Measurements from ENCODE around the gene TROAP. TPM values are rescaled to one million over a fixed set of nuclear protein-coding genes. Genes with fewer than 3 reads are reported as not detected.

Gene TROAP
- total and polyA plus RNA-seq, 5 experiments from 2014 or later: 0.24 to 1.7 (median 0.62) TPM; not detected in 2

- Mint-ChIP-seq H3K4me1 (peaks cover 27 to 50% (median 46%) of the 10 kb centered on the region in 4 donors), H3K27ac (no peak overlapping the region), H3K36me3 (peaks cover 0 to 4% (median 0%) of the 10 kb centered on the region in 3 donors), H3K27me3 (peaks cover 20 to 78% (median 60%) of the 10 kb centered on the region in 5 donors), H3K4me3 (peak overlapping the region; percentile 63 to 85 (median 75)), H3K9me3 (no peaks in the 10 kb centered on the region)
- POLR2A ChIA-PET: interaction anchor here (0.6 to 1.4 kb wide), 3 partner anchors 10 to 168 kb away, joined by 3 to 5 read pairs (median 4); no protein-coding TSS in a partner anchor
- ATAC-seq (peak; percentile 60 to 69), DNase-seq (peak; percentile 53 to 78 (median 66))
Measured at GRCh38 chr12:49342066-49342913, 19.2 kb downstream of the TROAP start.

DNA sequence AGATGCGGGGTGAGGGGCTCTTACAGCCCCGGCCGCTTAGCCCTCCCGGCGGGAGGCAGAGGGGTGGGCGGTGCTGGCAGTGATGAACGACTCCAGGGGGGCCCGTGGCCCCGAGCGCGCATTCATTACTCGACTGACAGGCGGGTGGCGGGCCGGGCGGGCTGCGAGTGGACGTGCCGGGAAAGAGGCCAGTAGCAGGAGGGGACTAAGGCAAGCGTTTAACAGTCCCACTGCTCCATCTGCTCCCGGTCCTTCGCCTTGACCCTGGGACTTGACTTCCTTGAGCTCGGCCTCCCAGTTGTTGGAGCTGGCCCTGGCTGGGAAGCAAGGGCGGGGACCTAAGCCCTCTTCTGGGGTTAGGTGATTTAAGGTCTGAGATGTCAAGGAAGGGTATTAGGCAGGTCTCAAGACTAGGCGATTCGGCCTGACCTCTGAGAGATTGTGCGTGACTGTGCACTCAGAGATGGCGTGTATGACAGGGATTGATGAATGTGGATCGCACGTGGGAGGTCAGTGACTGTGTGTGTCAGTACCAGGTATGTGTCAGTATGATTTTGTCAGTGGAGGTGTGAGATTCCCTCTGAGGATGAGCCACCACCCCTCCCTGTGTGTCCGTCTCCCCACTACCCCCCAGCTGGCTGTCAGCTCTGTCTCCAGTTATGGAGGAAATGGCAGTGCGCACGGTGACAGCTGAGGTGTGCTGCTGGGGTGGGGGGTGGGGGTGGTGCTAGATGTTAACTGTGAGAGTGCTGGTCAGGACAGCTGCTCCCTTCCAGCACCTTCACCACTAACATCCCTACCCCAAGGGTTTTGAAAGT is 20.1 kb downstream of the TROAP start:
- H3K4me1 Mint-ChIP-seq: peaks cover 20 to 48% (median 43%) of the 10 kb centered on the region in 4 donors
- H3K36me3 Mint-ChIP-seq: peaks cover 0 to 4% (median 0%) of the 10 kb centered on the region in 3 donors
- peak overlapping the region; percentile 63 to 85 (median 76) for H3K4me3 Mint-ChIP-seq
- peaks cover 15 to 78% (median 53%) of the 10 kb centered on the region in 5 donors for H3K27me3 Mint-ChIP-seq
- H3K27ac Mint-ChIP-seq: peak overlapping the region in 4 of 10 donors; percentile 6 to 61 (median 28)
- H3K9me3 Mint-ChIP-seq: no peaks in the 10 kb centered on the region
- POLR2A ChIA-PET: interaction anchor here (0.6 to 1.6 kb wide), 3 partner anchors 20 to 54 kb away, joined by 4 to 5 read pairs (median 4); partner anchors contain the start of gene TROAP
- DNase-seq (no peak), ATAC-seq (peak in 1 of 2 donors; percentile 24)

DNA sequence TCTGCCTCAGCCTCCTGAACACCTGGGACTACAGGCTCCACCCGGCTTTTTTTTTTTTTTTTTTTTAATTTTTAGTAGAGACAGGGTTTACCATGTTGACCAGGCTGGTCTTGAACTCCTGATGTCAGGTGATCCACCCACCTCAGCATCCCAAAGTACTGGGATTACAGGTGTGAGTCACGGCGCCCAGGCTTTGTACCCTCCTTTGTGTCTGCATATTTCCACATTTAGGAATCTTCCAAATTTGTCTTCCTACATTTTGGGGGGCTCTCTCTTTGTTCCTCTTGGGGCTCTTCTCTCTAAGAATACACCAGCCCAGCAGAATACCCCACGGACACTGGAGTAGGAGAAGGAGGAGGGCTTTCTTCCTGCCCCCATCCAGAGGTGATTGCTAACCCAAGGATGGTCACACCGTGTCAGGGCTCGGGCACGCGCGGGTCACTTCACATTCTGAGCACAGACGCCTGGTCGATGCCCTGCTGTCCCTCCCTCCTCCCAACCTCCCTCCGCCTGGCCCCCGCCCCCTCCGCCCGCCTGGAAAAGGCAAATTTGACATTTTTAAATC is 21.5 kb downstream of the TROAP start:
- POLR2A ChIA-PET: interaction anchor here (1.6 kb wide), 1 partner anchor 56 kb away, joined by 4 read pairs; no protein-coding TSS in a partner anchor
- H3K27ac Mint-ChIP-seq: no peak overlapping the region

GRCh38 chr12:49345051-49345824 is 22.2 kb downstream of the TROAP start:
- DNase-seq (no peak), ATAC-seq (peak in 1 of 2 donors; percentile 10)
- no peaks in the 10 kb centered on the region for H3K9me3 Mint-ChIP-seq
- H3K36me3 Mint-ChIP-seq: peaks cover 0 to 4% (median 0%) of the 10 kb centered on the region in 3 donors
- H3K27me3 Mint-ChIP-seq: peaks cover 15 to 78% (median 49%) of the 10 kb centered on the region in 5 donors
- peak overlapping the region; percentile 54 to 91 (median 68) for H3K4me3 Mint-ChIP-seq
- POLR2A ChIA-PET: interaction anchor here (0.7 kb wide), 1 partner anchor 10 kb away, joined by 3 read pairs; no protein-coding TSS in a partner anchor
- H3K4me1 Mint-ChIP-seq: peaks cover 20 to 53% (median 46%) of the 10 kb centered on the region in 4 donors
- no peak overlapping the region for H3K27ac Mint-ChIP-seq

More for the DNA sequence above, 21.5 kb downstream of the TROAP start:
- peaks cover 15 to 78% (median 52%) of the 10 kb centered on the region in 5 donors for H3K27me3 Mint-ChIP-seq
- DNase-seq (no peak), ATAC-seq (no peak)
- peak overlapping the region in 6 of 10 donors; percentile 12 to 85 (median 64) for H3K4me3 Mint-ChIP-seq
- peaks cover 20 to 53% (median 46%) of the 10 kb centered on the region in 4 donors for H3K4me1 Mint-ChIP-seq
- H3K9me3 Mint-ChIP-seq: no peaks in the 10 kb centered on the region
- H3K36me3 Mint-ChIP-seq: peaks cover 0 to 4% (median 0%) of the 10 kb centered on the region in 3 donors

GRCh38 chr12:49345825-49346658 is 23.0 kb downstream of the TROAP start:
- POLR2A ChIA-PET: interaction anchor here (0.6 to 2.3 kb wide), 3 partner anchors 11 to 1369 kb away, joined by 3 to 9 read pairs (median 6); partner anchors contain the start of gene TROAP
- H3K4me1 Mint-ChIP-seq: peaks cover 20 to 53% (median 46%) of the 10 kb centered on the region in 4 donors
- peaks cover 18 to 78% (median 47%) of the 10 kb centered on the region in 5 donors for H3K27me3 Mint-ChIP-seq
- no peaks in the 10 kb centered on the region for H3K9me3 Mint-ChIP-seq
- no peak for DNase-seq
- H3K27ac Mint-ChIP-seq: peak overlapping the region in 1 of 10 donors; percentile 59
- H3K4me3 Mint-ChIP-seq: peak overlapping the region; percentile 59 to 91 (median 79)
- peaks cover 0 to 4% (median 0%) of the 10 kb centered on the region in 3 donors for H3K36me3 Mint-ChIP-seq
- ATAC-seq: no peak

DNA sequence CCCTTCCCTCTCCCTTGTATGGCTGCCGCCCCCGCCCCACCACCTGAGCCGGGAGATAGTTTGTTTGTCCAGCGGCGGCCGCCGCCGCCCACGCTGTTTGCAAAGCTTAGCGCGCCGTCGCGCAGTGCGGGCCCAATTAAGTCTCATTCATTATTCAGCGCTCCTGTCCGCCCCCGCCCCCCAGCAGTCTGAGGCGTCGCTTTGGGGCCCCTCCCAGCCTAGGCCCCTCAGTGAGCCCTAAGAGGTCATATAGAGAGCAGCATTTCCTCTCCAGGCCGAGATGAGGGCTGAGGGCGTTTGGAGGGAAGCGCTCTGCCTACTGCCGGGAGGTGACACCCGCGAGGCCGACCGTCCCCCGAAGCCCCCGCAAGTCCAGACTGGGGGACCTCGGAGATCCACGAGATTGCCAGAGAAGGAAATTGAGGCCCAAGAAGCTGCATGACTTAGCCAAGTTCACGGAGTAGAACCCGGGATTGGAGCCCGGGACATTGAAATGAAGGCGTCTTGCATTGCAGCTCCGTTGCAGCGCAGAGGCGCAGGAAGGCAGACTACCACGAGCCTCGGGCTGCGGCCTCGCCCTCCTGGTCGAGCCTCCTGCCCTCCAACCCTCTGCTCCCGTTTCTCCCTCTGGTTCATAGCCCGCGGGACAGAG is 23.7 kb downstream of the TROAP start, which contains the start of gene DNAJC22:
Gene DNAJC22, plus strand, starts transcription at position 230 of the 652 bp plus-strand sequence. CDS start 1,985 bp downstream, outside the sequence.
- ATAC-seq: peak; percentile 24 to 26
- peak within 1 kb of the TSS in 5 of 10 donors; percentile 27 to 59 (median 37) for H3K27ac Mint-ChIP-seq
- H3K9me3 Mint-ChIP-seq: no peaks in the 10 kb centered on the region
- peak within 1 kb of the TSS; percentile 73 to 91 (median 88) for H3K4me3 Mint-ChIP-seq
- peaks cover 0 to 4% (median 0%) of the 10 kb centered on the region in 3 donors for H3K36me3 Mint-ChIP-seq
- peaks cover 20 to 53% (median 46%) of the 10 kb centered on the region in 4 donors for H3K4me1 Mint-ChIP-seq
- peak in 1 of 10 donors; percentile 48 for DNase-seq
- POLR2A ChIA-PET: interaction anchor here (0.6 to 2.3 kb wide), 3 partner anchors 23 to 1368 kb away, joined by 6 to 9 read pairs (median 8); partner anchors contain the start of gene TROAP
- peaks cover 19 to 83% (median 51%) of the 10 kb centered on the region in 5 donors for H3K27me3 Mint-ChIP-seq

DNA sequence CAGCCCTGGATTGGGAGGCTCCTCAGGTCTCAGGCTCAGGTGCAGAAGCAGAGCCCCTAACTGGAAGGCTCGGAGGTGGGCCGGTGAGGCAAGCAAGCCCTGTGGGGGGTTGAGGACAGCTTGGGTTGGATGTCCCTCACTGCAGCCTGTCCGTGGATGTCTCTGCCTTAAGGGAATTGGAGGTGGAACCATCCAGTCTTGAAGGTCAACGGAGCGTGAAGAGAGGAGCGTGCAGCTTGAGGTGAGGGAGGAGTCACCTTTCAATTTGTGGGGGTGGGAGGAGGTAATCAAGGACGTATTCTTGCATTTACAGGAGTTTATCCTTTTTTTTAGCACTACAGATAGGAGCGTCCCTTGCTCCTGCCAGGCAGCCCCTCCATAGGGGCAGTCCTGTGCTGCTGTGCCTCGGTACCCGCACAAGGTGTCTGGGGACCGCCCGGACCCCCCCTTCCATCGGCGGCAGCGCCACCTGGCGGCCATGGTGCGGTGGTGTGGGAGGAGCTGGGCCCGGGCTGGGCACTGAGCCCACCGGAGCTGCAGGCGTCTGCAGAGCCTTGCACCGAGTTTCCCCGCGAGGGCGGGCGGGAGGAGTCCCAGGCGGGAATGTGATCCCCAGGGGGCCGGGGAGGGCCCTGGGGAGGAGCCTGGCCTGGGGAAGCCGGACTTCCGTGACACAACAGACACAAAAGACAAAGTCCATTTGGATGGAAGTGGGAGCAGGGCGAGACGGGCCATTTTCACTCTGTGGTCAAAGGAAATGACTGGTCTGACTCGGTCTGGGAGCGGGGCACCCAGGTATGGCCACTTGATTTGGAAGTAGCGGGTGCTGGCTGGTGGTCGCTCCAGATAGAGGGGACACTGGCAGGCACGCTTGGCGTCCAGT is 24.5 kb downstream of the TROAP start:
- Mint-ChIP-seq H3K9me3 (no peaks in the 10 kb centered on the region), H3K4me1 (peaks cover 20 to 50% (median 44%) of the 10 kb centered on the region in 4 donors), H3K36me3 (peaks cover 0 to 4% (median 0%) of the 10 kb centered on the region in 3 donors), H3K4me3 (peak overlapping the region; percentile 73 to 91 (median 88)), H3K27me3 (peaks cover 20 to 86% (median 53%) of the 10 kb centered on the region in 5 donors), H3K27ac (peak overlapping the region in 3 of 10 donors; percentile 34 to 59 (median 37))
- ATAC-seq: peak; percentile 84 to 87
- peak; percentile 68 to 87 (median 84) for DNase-seq
- POLR2A ChIA-PET: interaction anchor here (0.6 to 2.3 kb wide), 4 partner anchors 9 to 59 kb away, joined by 3 to 9 read pairs (median 6); partner anchors contain the start of gene TROAP

DNA sequence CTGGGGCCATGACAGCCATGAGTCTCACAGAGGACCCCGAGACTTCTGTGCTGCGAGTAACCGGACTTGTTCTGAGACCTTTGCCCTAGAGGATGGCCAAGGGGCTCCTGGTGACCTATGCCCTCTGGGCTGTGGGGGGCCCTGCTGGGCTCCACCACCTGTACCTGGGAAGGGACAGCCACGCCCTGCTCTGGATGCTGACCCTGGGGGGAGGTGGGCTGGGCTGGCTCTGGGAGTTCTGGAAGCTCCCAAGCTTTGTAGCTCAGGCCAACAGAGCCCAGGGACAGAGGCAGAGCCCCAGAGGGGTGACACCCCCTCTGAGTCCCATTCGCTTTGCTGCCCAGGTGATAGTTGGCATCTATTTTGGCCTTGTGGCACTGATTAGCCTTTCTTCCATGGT is 25.7 kb downstream of the TROAP start:
- DNase-seq: no peak
- Mint-ChIP-seq H3K36me3 (peaks cover 0 to 4% (median 0%) of the 10 kb centered on the region in 3 donors), H3K27ac (no peak overlapping the region), H3K27me3 (peaks cover 16 to 82% (median 52%) of the 10 kb centered on the region in 5 donors), H3K4me3 (peak overlapping the region in 5 of 10 donors; percentile 7 to 56 (median 18)), H3K4me1 (peaks cover 14 to 39% (median 32%) of the 10 kb centered on the region in 4 donors), H3K9me3 (no peaks in the 10 kb centered on the region)
- POLR2A ChIA-PET: no interaction called here
- no peak for ATAC-seq

DNA sequence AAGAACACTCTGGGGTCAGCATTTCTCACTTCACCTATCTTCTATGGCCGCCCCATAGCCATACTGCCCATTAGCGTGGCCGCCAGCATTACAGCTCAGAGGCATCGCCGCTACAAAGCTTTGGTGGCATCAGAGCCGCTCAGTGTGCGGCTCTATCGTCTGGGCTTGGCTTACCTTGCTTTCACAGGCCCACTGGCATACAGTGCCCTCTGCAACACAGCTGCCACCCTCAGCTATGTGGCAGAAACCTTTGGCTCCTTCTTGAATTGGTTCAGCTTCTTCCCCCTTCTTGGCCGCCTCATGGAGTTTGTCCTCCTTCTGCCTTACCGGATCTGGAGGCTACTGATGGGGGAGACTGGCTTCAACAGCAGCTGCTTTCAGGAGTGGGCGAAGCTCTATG is 26.2 kb downstream of the TROAP start:
- no peaks in the 10 kb centered on the region for H3K9me3 Mint-ChIP-seq
- no peak for DNase-seq
- H3K27me3 Mint-ChIP-seq: peaks cover 16 to 79% (median 49%) of the 10 kb centered on the region in 5 donors
- H3K36me3 Mint-ChIP-seq: peaks cover 0 to 4% (median 0%) of the 10 kb centered on the region in 3 donors
- POLR2A ChIA-PET: no interaction called here
- no peak for ATAC-seq
- H3K4me1 Mint-ChIP-seq: peaks cover 11 to 34% (median 28%) of the 10 kb centered on the region in 4 donors
- H3K4me3 Mint-ChIP-seq: peak overlapping the region in 1 of 10 donors; percentile 41
- no peak overlapping the region for H3K27ac Mint-ChIP-seq

Data from naive thymus-derived CD8-positive, alpha-beta T cell (primary cell).